K562 (cell line): Measurements from ENCODE around the gene IPO11. TPM values are rescaled to one million over a fixed set of nuclear protein-coding genes. Genes with fewer than 3 reads are reported as not detected.

Experiments used
- ARID4B ChIP-seq: sonication (generic); formaldehyde crosslinking; IDR thresholded peaks from 2 replicates; pipeline ENCODE4 v1.8.0; 2022; ENCODE audit warnings: mild to moderate bottlenecking, missing genetic modification reagents
- DDX20 ChIP-seq: fragments of 450-650 bp; IDR thresholded peaks from 2 replicates; pipeline ENCODE4 v1.6.1; 2016; ENCODE audit warnings: missing genetic modification characterization, low read depth, mild to moderate bottlenecking, missing compliant biosample characterization, moderate library complexity
- EGR1 ChIP-seq: fragments of 450-650 bp; conservative IDR thresholded peaks from 2 replicates; pipeline ENCODE4 v1.6.1; 2017; ENCODE audit warnings: mild to moderate bottlenecking
- ELF4 ChIP-seq: fragments of 450-650 bp; formaldehyde crosslinking; IDR thresholded peaks from 2 replicates; pipeline ENCODE4 v1.4.0; 2022; ENCODE audit warnings: missing genetic modification characterization
- GTF2F1 ChIP-seq: IDR thresholded peaks from 2 replicates; pipeline ENCODE4 v1.6.1; 2011; ENCODE audit warnings: low read depth, low read length, improper control_type of control experiment
- HDAC3 ChIP-seq: fragments of 450-650 bp; IDR thresholded peaks from 2 replicates; pipeline ENCODE4 v1.6.1; 2018; ENCODE audit warnings: borderline replicate concordance, mild to moderate bottlenecking, moderate library complexity; ENCODE audit not compliant: partially characterized antibody
- HNRNPK ChIP-seq: fragments of 200-400 bp; formaldehyde crosslinking; IDR thresholded peaks from one replicate; pipeline ENCODE4 v1.6.1; 2018; ENCODE audit warnings: mild to moderate bottlenecking, low read depth, low read length; ENCODE audit not compliant: poor library complexity, severe bottlenecking
- HNRNPL ChIP-seq: fragments of 200-400 bp; formaldehyde crosslinking; IDR thresholded peaks from 2 replicates; pipeline ENCODE4 v1.6.1; 2017; ENCODE audit warnings: low read depth, mild to moderate bottlenecking, low read length
- HNRNPLL ChIP-seq: fragments of 200-400 bp; formaldehyde crosslinking; IDR thresholded peaks from 2 replicates; pipeline ENCODE4 v1.6.1; 2017; ENCODE audit warnings: low read length, low read depth, mild to moderate bottlenecking; ENCODE audit not compliant: poor library complexity, severe bottlenecking
- HSF4 ChIP-seq: fragments of 250-450 bp; sonication (Bioruptor Pico); IDR thresholded peaks from 2 replicates; pipeline ENCODE4 v2.1.2; 2022; ENCODE audit warnings: mild to moderate bottlenecking, moderate library complexity, borderline replicate concordance
- LEF1 ChIP-seq: fragments of 450-650 bp; IDR thresholded peaks from 2 replicates; pipeline ENCODE4 v1.6.1; 2016; ENCODE audit warnings: mild to moderate bottlenecking
- PHF20 ChIP-seq: fragments of 450-650 bp; IDR thresholded peaks from 2 replicates; pipeline ENCODE4 v1.6.1; 2018; ENCODE audit not compliant: partially characterized antibody
- PHTF2 ChIP-seq: fragments of 250-450 bp; sonication (Bioruptor Pico); IDR thresholded peaks from 2 replicates; pipeline ENCODE4 v1.5.0; 2021; ENCODE audit warnings: mild to moderate bottlenecking
- POLR3A ChIP-seq: IDR thresholded peaks from 2 replicates; pipeline ENCODE4 v1.6.1; 2011; ENCODE audit warnings: borderline replicate concordance, mild to moderate bottlenecking, moderate library complexity; ENCODE audit not compliant: insufficient read length, insufficient read depth; ENCODE audit errors: extremely low read depth
- PRMT5 ChIP-seq: sonication (generic); formaldehyde crosslinking; IDR thresholded peaks from 2 replicates; pipeline ENCODE4 v1.5.0; 2020; ENCODE audit warnings: missing genetic modification reagents
- RBFOX2 ChIP-seq: fragments of 200-400 bp; formaldehyde crosslinking; IDR thresholded peaks from 2 replicates; pipeline ENCODE4 v1.6.1; 2017; ENCODE audit warnings: low read depth, mild to moderate bottlenecking, low read length, moderate library complexity
- SMAD3 ChIP-seq: fragments of 450-650 bp; formaldehyde crosslinking; conservative IDR thresholded peaks from 2 replicates; pipeline ENCODE4 v1.4.0; 2020; ENCODE audit warnings: mild to moderate bottlenecking
- SMARCC2 ChIP-seq: fragments of 450-650 bp; IDR thresholded peaks from 2 replicates; pipeline ENCODE4 v1.6.1; 2017; ENCODE audit warnings: antibody characterized with exemption, moderate library complexity, mild to moderate bottlenecking, low read depth
- SNIP1 ChIP-seq: fragments of 450-650 bp; IDR thresholded peaks from 2 replicates; pipeline ENCODE4 v1.7.1; 2017; ENCODE audit warnings: low read depth, mild to moderate bottlenecking
- TBL1XR1 ChIP-seq, 2 experiments: IDR thresholded peaks; 2 replicates each; pipeline ENCODE4 v1.6.1; 2012; ENCODE audit warnings: improper control_type of control experiment in 2 of 2, low read length in 2 of 2, mild to moderate bottlenecking in 1 of 2
- TRIM24 ChIP-seq, 2 experiments: fragments of 450-650 bp; IDR thresholded peaks; 2 replicates each; pipeline ENCODE4 v1.6.1; 2016
- ZEB2 ChIP-seq: fragments of 450-650 bp; IDR thresholded peaks from 2 replicates; pipeline ENCODE4 v1.6.1; 2016
- ZKSCAN3 ChIP-seq: fragments of 250-450 bp; sonication (Bioruptor Pico); IDR thresholded peaks from 2 replicates; pipeline ENCODE4 v1.4.0; 2020
- ZNF586 ChIP-seq: fragments of 450-650 bp; formaldehyde crosslinking; conservative IDR thresholded peaks from 2 replicates; pipeline ENCODE4 v1.4.0; 2020; ENCODE audit warnings: mild to moderate bottlenecking, moderate library complexity
- ZNF696 ChIP-seq: fragments of 250-450 bp; sonication (Bioruptor Pico); conservative IDR thresholded peaks from 2 replicates; pipeline ENCODE4 v1.4.0; 2020; ENCODE audit warnings: mild to moderate bottlenecking, moderate library complexity
- polyA plus RNA-seq, 8 experiments: library from polyadenylated mRNA; depleted of rRNA in 4 of 8; stranded (reverse) in 5 of 8; unstranded in 3 of 8; fragments of >200 nt; fragmentation: Nextera tagmentation in 2 of 8; fragmentation: Illumina TruSeq in 1 of 8; extraction: Ambion mirVana in 2 of 8; extraction: Trizol in 1 of 8; gene quantifications; 2 replicates each; pipeline versions ENCODE4 v1.2.1 to v1.2.3, GENCODE V29; 2011 to 2014; ENCODE audit warnings: inconsistent platforms in 1 of 8, missing spikeins in 1 of 8
- total RNA-seq, 7 experiments: library from RNA; depleted of rRNA in 6 of 7; stranded (reverse); fragments of >200 nt in 6 of 7; fragmentation: Illumina TruSeq in 2 of 7; extraction: Trizol in 2 of 7; gene quantifications; 2 replicates each; pipeline versions ENCODE4 v1.2.1 to v1.2.3, GENCODE V29; 2011 to 2021; ENCODE audit warnings: low replicate concordance in 1 of 7
- TF ChIP-seq, protein P1 (sequence below): sonication (generic); formaldehyde crosslinking; IDR thresholded peaks from 2 replicates; pipeline ENCODE4 v1.8.0; 2022; ENCODE audit warnings: mild to moderate bottlenecking, missing genetic modification reagents

The IPO11 gene
- total and polyA plus RNA-seq, 9 of the 15 experiments (the other 6 are each of a cell fraction or from before 2014, with no cell fraction given): 38.7 to 96.0 (median 70.9) TPM

GRCh38 chr5:62432621-62433064, 20.1 kb downstream of the IPO11 start (continued):
- TF ChIP-seq HDAC3 (peak; percentile 34), HSF4 (no peak), ARID4B (CRISPR knock-in tag) (no peak), ZNF696 (no peak), TBL1XR1 (IDR thresholded peaks at IDR 0.05; ENCODE audit: low read length in 2 of 2) (peak in 1 of 2 experiments; percentile 47; a peak in 1 of 4 replicates), LEF1 (peak; percentile 77; the same call in 1 of the 2 replicates), HNRNPLL (no peak), ELF4 (no peak), HNRNPK (no peak), ZNF586 (CRISPR knock-in tag) (no peak), HNRNPL (no peak), SMAD3 (CRISPR knock-in tag) (no peak), SMARCC2 (0 out of 2 replicates have a peak, but pooled peaks have one; percentile 34), GTF2F1 (no peak), EGR1 (no peak), PRMT5 (CRISPR knock-in tag) (no peak), PHF20 (no peak), DDX20 (tag) (0 out of 2 replicates have a peak, but pooled peaks have one; percentile 61), POLR3A (no peak), PHTF2 (no peak), RBFOX2 (no peak), ZKSCAN3 (CRISPR knock-in tag) (no peak), ZEB2 (no peak), SNIP1 (no peak), TRIM24 (IDR thresholded peaks at IDR 0.05) (peak in 1 of 2 experiments; percentile 50; a peak in 1 of 4 replicates)
- TF ChIP-seq, protein P1, sequence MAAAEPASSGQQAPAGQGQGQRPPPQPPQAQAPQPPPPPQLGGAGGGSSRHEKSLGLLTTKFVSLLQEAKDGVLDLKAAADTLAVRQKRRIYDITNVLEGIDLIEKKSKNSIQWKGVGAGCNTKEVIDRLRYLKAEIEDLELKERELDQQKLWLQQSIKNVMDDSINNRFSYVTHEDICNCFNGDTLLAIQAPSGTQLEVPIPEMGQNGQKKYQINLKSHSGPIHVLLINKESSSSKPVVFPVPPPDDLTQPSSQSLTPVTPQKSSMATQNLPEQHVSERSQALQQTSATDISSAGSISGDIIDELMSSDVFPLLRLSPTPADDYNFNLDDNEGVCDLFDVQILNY (CRISPR knock-in tag): no peak
